NT2/D1 (cell line): ENCODE results near the gene TMIE.

Experiments
- YY1 ChIP-seq: IDR thresholded peaks from 2 replicates; pipeline ENCODE4 v1.6.1; 2011; ENCODE audit not compliant: insufficient read length, insufficient read depth
- ZNF274 ChIP-seq: IDR thresholded peaks from 2 replicates; pipeline ENCODE4 v1.6.1; 2011; ENCODE audit warnings: mild to moderate bottlenecking, low read depth, low read length

DNA sequence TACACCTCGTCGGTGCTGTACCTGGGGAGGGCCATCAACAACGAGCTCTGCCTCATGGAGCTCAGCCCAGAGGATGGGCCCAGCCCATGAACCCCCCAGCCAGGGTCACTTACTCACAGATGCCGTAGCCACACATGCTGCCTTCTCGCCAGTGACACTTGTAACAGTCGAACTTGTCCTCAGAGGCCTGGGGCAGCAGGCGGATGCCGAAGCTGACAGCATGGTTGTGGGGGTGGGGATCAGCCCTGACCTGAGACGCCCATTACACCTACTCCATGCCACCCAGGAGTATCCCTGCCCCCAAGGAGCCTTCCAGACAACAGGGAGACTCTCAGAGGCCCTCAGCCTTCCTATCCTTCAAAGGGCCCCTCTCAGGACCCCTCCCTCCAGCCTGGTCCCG lies 19.8 kb upstream of the TMIE start:
- no peak for TF ChIP-seq ZNF274
- no peak for TF ChIP-seq YY1
